HG03521 (cell line): ENCODE results near the gene ERMAP.

Experiments
- ATAC-seq: cut with Tn5 transposase; IDR thresholded peaks from one replicate; pipeline ENCODE4 v1.9.1; 2021; ENCODE audit warnings: mild to moderate bottlenecking, moderate library complexity; ENCODE audit not compliant: unreplicated experiment

ERMAP gene, protein sequence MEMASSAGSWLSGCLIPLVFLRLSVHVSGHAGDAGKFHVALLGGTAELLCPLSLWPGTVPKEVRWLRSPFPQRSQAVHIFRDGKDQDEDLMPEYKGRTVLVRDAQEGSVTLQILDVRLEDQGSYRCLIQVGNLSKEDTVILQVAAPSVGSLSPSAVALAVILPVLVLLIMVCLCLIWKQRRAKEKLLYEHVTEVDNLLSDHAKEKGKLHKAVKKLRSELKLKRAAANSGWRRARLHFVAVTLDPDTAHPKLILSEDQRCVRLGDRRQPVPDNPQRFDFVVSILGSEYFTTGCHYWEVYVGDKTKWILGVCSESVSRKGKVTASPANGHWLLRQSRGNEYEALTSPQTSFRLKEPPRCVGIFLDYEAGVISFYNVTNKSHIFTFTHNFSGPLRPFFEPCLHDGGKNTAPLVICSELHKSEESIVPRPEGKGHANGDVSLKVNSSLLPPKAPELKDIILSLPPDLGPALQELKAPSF

DNA sequence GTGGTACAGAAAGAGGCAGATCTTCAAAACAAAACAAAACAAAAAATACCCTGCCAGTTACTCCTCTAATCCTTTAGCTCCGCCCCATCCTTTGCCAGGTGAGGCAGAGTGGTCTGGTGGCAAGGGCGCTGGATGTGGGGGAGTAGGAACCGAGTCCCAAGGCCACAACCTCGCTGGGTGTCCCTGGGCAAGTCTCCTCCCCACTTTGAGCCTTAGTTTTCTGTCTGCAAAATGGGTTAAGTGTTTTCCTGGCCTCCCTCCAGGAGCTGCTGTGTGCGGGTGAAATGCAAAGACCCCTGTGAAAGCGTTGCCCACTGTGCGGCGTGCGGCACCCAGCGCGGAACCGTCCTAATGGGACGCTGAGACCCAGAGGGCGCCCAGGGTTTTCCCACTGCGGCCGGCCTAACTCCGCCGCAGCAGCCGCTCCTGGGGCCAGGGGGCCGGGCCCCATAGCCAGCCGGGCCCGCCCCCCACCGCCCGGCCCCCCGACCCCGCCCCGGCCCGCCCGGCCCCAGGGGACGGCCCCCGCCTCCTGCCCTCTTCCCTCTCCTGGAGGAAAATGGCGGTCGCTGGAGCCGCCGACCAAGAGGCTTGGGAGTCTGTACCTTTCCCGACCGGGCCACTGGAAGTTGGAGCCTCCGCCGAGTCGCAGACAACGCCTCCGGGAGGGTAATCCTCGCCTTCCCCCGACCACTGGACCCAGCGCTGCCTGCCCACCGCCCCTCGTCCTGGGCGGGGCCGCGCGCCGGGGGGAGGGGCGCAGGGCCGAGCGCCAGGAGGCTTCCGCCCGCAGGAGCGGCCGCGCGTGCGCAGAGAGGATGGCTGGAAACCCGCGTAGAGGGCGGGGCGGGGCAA, at the start of gene ERMAP, which contains the start of gene SVBP:
Gene ERMAP (plus strand): TSS at position 538 of the 855 bp plus-strand sequence. CDS start 13,327 bp downstream, outside the sequence.
Gene SVBP (minus strand): TSS at position 813 of the 855 bp plus-strand sequence. CDS start 853 bp downstream, outside the sequence.
- ATAC-seq = peak; percentile 89

DNA sequence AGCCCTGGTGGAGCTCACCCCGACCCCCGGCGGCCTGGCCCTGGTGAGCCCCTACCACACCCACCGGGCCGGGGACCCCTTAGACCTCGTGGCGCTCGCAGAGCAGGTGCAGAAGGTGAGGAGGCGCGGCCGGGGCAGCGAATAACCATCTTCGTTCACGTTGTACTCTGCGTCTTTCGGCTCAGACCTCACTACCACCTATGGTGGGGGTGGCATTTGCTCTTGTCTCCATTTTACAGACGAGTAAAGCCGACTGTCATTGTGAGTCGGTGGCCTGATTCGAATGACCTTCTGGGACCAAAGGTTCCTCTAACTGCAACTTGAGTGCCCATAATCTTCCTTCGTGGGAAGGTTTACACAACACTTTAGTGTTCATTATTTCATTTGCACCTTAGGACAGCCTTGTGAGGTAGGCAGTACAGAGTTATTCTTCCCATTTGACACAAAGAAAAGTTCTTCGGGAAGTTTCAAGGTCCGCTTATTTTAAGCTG, 49.4 kb upstream of the ERMAP start:
- peak; percentile 13 for ATAC-seq

DNA sequence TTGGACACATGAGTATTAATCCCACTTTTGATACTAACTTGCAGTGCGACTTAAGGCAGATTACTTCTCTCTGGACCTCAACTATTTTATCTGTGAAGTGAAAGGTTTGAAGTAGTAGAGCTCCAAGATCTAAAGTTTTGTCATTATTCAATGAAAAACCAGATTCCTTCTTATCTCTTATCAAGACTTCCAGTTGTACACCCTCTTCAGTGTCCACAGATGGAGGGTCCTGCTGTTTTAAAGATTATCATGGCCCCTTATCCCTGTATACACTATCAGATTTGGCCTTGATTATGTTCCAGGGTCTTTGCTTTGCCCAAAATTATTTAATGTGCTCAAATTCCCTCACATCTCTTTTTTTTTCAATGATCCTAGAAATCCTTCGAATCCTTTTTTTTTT, 48.8 kb upstream of the ERMAP start:
- ATAC-seq = no peak

DNA sequence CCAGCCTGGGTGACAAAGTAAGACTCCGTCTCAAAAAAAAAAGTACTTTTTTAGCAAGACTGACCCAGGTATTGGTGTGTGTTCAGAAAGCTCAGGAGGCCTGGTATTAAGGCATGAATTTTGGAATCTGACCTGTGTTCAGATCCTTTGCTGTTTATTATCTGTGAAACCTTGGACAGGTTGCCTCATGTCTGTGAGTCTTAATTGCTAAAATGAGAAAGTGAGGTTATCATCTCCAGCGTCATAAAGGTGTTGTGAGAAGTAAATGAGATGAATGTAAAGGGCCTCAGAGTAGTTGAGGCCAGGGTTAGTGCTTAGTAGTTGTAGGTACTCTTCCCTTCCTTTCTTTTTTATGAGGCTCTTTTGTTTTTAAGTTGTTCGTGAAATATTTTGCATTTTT, 47.1 kb upstream of the ERMAP start:
- no peak for ATAC-seq

DNA sequence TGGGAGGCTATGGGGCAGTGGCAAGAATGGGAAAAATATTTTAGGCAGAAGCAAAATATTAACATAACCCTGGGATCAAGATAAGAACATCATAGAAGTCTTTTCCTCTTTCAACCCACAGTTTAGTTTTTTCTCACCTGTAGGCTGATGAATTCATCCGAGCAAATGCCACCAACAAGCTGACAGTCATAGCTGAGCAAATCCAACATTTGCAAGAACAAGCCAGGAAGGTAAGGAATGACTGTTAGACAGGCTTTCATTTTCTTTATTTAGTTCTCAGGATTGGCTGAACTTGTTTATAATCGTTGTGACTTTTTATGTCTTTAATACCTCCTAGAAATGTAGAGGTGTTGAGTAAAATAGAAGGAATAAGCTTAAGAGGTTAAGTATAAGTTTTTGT, 43.5 kb upstream of the ERMAP start:
- no peak for ATAC-seq

DNA sequence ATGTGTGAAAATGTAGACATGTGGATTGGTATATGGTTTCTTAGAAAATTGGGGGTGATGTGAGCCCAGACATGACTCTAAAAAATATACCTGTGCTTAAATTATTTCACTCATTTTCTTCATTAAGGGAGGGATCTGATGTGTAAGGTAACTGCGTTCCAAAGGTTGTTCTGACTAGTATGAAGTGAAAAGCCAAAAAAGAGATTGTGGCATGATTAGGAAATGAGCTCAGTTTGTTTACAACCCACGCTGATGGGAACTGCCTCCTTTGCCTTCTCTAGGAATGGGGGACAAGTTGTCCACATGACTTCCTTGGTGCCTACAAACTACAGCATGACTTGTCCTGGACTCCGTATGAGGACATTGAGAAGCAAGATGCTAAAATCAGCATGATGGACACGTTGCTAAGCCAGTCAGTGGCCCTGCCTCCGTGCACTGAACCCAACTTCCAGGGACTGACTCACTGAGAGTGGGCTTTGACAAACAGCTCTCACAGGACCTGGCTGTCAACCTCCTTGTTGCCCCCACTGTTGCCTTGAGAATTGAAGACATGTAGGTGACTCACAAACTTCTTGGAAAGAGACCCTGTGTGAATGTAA, 41.9 kb upstream of the ERMAP start:
- ATAC-seq = no peak

DNA sequence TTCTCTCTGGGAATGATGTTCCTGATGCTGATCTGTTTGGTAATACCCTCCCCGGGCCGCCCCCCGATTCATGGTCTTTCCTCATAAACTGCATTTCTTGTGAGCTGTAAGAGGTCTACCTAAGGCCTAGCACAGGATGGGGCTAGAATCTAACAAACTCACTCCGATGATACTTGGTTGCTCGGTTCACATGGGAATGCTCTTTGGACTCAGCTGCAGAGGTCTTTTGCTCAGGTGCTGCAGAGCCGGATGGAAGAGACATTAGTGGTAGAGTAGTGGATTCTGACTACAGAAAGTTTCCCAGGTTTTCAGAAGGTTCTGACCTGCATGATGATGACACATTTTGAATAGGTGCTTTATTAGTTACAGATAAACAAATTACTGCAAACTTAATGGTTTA, 40.4 kb upstream of the ERMAP start:
- no peak for ATAC-seq

DNA sequence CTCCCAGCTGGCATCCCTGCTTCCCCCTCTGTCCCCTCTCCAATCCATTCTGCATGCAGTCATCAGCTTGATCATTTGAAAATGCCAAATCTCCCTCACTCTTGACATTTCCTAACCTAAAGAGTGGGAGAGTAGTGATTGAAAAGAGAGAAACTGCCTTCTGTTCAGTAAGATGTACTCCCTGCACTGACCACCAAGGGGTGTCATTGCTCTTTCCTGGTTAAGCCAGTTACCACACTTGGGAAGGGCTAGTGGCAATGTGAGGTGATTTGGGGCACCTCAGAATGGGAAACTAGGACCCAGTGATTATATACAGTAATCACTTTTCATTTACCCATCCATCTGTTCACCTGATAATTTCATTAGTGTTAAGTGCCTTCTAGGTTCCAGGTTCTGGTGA, 39.1 kb upstream of the ERMAP start:
- ATAC-seq = no peak

DNA sequence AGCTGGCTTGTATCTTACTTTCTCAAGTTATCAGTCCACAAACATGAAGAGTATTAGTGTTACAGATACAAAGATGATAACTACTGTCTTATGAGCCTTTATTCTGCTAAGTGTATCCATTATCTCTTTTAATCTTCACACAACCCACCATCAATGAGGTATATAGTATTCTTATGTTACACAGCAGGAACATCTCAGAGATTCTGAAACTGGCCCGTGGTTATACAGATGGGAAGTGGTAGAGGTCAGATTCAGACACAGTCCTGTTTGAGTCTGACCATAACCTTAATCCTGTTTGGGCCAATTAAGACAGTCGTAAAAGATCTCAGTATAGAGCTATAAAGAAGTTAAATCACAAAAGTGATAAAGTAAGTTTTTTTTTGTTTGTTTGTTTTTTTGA, 37.2 kb upstream of the ERMAP start:
- ATAC-seq = no peak

DNA sequence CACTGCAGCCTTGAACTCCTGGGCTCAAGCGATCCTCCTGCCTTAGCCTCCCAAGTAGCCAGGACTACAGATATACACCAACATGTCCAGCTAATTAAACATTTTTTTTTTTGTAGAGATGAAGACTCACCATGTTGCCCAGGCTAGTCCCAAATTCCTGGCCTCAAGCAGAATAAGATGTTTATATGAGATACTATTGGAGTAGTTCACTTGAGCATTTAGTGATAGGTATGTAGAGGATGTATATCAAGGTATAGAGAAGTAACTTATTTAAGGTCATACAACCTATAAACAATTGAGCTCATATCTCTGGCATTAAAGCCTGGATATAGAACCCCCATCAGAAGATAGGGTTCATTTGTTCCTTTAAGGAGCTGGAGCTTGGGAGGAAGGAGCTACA, 36.7 kb upstream of the ERMAP start:
- ATAC-seq = no peak

DNA sequence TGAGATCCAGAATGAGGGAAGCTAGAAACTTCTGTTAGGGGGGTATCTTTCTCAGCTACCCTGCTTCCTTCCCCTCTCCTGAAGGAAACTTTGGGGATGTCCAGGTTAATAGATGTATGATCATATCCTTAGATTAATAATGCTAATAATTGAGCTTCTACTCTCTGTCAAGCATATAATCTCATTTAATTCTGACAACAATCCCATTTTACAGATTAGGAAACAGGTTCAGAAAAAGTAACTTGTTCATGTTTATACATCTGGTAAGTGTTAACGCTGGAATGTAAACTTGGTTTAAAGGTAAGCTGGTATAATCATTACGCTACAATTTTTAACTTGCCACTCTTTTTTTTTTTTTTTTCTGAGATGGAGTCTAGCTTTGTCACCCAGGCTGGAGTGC, 33.8 kb upstream of the ERMAP start:
- no peak for ATAC-seq

DNA sequence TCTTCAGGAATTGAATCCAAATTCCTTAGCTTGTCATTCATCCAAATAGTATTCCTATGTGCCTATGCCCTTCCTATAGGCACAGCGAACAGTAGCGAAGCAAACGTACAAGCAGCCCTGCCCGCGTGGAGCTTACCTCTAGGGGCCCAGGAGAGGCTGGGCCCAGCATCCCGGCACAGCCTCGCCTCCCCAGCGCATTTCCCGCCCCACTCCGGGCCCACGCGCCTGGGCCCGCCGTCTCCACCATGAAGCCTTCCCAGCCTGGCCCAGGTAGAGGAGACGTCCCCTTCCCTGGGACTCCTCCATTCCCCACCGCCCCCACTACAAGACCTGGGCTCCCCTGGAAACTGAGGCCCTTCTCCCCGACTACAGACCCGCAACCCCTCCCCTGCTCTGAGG, 32.4 kb upstream of the ERMAP start:
- ATAC-seq = no peak

DNA sequence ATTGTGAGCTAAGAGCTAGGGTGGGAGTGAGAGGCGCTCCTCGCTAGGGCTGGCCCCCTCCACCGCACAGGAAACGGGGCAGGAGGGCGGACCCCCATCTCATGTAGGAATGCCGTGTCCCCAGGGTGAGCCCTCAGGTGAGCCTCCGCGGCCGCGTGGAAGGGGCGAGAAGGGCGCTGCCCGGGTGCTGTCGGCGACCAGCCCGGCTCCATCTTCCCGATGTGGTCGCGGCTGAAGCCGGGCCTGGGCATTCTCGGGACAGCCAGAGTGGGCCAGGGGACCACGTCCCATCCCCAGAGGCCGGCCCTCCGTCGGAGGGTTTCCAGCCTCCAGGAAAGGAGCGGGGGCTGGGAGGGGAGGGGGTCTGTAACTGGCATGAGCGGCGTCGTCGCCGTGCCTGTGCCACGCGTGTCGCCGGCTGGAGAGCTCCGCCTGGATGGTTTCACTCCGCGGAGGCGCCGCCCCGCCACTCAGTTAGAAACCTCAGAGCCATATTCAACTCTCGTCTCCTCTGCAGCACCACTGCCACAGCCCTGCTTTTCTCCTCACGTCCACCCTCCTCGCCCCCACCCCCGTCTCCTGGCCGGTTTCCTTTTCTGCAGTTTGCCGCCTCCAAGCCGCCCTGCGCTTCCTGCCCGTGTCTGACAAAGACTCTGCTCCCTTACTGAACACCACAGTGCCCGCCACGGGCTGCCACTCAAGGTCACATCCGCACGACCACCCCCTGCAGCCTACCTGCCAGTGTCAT, 31.8 kb upstream of the ERMAP start, which contains the start of gene TMEM269:
Gene TMEM269 (plus strand): TSS at position 46 of the 748 bp plus-strand sequence. CDS start 4,903 bp downstream, outside the sequence.
- no peak for ATAC-seq

DNA sequence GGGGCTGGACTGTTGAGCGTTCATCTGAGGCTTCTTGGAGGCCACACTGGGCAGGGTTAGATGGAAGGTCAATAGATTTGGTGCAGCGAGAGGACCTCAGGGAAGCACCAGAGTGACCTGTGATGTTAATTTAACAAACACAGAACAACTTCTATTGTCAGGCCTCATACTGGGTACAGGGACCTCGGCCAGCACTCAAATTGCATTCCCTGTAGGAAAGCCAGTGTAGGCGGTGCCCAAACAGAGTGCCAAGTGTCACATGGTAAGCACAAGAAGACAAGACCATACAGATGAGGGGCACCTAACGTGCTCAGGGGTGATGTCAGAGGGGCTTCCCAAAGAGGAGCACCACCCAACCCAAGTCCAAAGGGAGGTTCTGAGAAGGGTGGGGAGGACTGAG, 30.8 kb upstream of the ERMAP start:
- no peak for ATAC-seq

DNA sequence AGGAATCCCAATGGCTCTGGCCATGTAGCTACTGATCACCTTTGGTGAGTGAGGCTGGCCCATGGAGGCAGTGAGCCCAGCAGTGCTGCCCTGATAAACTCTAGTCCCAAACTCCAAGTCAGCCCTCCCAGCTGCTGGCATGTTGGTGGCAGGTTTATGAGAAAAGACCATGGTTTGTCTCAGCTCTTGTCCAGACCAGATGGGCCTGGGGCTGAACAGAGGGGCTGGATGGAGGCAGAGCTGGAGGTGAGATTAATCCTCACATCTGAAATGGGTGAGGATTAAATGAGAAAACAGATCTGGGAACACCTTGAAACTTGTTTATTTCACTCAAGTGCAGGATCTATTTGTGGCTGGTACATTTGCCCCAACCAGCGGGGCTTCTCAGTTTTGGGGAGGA, 28.9 kb upstream of the ERMAP start:
- ATAC-seq = no peak

DNA sequence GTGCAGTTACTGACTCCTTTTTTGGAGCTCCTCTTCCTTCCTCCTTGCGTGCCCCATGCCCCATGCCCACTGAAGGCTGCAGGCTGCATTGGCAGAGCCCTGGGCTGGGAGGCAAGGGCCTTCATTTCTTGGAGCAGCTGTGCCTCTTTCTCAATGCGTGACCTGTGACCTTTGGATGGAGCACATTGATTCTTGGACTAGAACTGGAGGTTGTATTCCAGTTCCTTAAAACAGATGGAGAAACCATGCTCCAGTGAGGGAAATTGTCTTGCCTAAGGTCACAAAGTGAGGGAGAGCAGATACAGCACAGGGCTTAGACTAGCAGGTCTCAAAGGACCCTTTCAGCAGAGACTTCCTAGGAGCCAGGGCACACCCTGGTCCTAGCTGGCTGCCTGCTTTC, 23.1 kb upstream of the ERMAP start:
- no peak for ATAC-seq

DNA sequence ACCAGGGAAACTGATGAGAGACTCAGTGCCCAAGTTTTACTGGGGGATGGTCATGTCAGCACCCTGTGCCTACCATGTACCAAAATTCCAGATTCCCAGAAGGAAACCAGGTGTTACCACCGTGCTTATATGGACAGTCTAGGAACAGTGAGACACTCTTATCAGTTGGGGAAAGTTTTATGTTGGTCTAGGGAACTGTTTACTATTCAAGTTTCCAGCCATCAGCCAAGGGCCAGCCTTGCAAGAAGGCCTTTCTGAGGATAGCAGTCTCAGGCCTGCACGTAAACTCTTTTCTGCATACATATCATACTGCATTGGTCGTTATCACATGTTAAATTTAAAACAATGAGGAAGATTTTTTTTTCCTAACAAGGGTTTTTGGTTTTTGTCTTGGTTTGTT, 19.5 kb upstream of the ERMAP start:
- ATAC-seq = no peak

DNA sequence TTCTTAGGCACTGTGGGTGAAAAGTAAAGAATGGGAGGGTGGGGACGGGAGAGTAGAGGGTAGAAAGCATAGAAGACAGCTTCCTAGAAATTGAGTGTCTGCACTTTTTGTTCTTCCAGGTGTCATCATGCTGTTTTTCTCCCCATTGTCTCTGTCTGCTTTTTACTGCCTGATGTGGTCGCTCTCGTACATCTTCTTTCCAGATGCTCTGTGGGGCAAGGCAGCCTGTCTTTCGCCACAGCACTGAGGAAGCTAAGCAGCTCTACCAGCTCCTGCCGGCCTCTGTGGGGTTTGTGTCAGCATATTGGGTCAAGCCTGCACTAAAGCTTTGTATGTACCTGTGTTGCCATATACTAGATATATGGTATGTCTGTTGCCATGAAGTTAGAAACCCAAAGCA, 18.9 kb upstream of the ERMAP start:
- ATAC-seq = no peak

DNA sequence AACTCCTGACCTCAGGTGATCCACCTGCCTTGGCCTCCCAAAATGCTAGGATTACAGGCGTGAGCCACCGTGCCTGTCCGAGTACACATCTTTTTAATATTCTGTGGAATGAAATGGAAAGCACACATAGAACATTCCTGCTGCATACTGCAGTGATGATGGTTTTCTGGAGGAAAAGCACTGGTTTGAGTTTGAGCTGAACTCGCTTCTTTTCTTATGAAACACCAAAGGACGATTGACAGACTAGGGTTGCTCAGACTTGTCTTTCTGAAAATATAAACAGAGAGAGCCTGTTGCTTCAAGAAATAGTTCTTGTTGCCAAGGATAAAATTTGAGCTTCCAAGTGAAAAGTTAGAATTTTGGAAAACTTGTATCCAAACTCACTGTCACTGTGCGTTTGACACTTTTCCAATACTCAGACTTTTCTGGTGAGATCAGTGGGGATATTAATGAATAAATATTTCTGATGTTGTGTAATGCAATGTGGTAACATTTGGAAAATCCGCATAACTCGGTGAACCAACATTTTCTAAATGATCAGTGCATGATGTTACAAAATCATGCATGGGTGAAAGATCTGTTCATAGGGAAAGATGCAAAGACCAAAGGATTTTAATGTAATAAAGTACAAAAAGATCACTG, 15.0 kb upstream of the ERMAP start:
- no peak for ATAC-seq

DNA sequence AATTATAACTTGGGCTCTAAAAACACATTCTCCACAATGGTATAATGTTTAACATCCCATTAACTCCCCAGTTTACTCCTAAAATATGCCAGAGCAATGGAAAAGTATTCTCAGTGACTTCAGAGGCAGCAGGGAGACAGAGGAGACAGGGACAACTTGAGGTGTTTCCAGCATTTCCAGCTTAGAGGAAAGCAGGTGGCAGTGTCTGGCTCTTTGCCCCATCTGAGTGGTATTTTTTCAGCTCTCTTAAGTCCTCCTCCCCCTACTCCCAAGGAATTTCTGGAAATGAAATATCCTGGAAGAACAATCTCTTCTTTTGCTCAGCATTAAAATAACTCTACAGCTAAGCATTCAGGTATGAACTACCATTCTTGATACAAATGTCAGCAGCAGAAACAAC, 10.8 kb upstream of the ERMAP start:
- ATAC-seq = no peak
